Measurements from ENCODE around the gene SH3BP4.

DNA sequence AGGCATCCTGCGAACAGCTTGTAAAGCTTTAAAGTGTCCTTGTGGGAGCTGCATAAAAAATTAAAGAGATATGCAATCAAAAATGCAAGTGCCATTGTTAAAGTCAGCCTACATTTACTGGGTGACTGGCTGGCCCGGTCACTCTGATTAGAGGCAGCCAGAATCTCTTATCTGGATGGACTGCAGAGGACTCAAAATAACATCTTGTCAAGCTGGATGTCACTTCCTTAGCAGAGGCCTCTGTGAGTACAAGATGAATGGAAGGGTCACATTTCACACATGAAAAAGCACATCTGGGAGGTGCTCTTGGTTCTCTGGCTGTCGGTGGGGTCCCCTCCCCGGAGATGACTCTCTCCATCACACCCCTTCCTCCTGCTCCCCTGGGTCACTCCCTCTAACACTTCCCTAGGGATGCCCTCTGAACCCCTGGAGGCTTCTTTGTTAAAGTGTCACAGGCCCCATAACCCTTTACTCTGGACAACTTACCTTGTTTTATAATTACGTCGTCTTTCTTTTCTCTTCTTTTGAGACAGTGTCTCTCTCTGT, 122.1 kb downstream of the SH3BP4 start:
- TF ChIP-seq SAP30 (IDR thresholded peaks at IDR 0.05; ENCODE audit: insufficient read depth, insufficient replicate concordance, low read length): no peak
- no peak for TF ChIP-seq TAF1 (IDR thresholded peaks at IDR 0.05; ENCODE audit: low read depth, low read length)
- TF ChIP-seq POLR2AphosphoS5 (IDR thresholded peaks at IDR 0.05; ENCODE audit: low read depth, low read length): no peak
- TF ChIP-seq, protein P1, sequence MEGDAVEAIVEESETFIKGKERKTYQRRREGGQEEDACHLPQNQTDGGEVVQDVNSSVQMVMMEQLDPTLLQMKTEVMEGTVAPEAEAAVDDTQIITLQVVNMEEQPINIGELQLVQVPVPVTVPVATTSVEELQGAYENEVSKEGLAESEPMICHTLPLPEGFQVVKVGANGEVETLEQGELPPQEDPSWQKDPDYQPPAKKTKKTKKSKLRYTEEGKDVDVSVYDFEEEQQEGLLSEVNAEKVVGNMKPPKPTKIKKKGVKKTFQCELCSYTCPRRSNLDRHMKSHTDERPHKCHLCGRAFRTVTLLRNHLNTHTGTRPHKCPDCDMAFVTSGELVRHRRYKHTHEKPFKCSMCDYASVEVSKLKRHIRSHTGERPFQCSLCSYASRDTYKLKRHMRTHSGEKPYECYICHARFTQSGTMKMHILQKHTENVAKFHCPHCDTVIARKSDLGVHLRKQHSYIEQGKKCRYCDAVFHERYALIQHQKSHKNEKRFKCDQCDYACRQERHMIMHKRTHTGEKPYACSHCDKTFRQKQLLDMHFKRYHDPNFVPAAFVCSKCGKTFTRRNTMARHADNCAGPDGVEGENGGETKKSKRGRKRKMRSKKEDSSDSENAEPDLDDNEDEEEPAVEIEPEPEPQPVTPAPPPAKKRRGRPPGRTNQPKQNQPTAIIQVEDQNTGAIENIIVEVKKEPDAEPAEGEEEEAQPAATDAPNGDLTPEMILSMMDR (IDR thresholded peaks at IDR 0.05; ENCODE audit: control extremely low read depth in 1 of 3, insufficient read depth in 1 of 3, low read depth in 1 of 3, low read length in 3 of 3): no peak
- no peak for TF ChIP-seq POLR2A (IDR thresholded peaks at IDR 0.05; ENCODE audit: control extremely low read depth in 1 of 2, low read depth in 2 of 2, low read length in 2 of 2)
- TF ChIP-seq, protein P2, sequence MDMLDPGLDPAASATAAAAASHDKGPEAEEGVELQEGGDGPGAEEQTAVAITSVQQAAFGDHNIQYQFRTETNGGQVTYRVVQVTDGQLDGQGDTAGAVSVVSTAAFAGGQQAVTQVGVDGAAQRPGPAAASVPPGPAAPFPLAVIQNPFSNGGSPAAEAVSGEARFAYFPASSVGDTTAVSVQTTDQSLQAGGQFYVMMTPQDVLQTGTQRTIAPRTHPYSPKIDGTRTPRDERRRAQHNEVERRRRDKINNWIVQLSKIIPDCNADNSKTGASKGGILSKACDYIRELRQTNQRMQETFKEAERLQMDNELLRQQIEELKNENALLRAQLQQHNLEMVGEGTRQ (IDR thresholded peaks at IDR 0.05; ENCODE audit: low read length): no peak
- TF ChIP-seq RFX5 (IDR thresholded peaks at IDR 0.05; ENCODE audit: borderline replicate concordance, low read depth, low read length): no peak
- no peak for TF ChIP-seq YY1 (IDR thresholded peaks at IDR 0.05; ENCODE audit: low read depth, low read length)
- TF ChIP-seq, protein P3, sequence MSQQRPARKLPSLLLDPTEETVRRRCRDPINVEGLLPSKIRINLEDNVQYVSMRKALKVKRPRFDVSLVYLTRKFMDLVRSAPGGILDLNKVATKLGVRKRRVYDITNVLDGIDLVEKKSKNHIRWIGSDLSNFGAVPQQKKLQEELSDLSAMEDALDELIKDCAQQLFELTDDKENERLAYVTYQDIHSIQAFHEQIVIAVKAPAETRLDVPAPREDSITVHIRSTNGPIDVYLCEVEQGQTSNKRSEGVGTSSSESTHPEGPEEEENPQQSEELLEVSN (IDR thresholded peaks at IDR 0.05): no peak
- no peak for TF ChIP-seq ASH2L (IDR thresholded peaks at IDR 0.05; ENCODE audit: low read length)
- no peak for TF ChIP-seq RNF2 (IDR thresholded peaks at IDR 0.05; ENCODE audit: borderline replicate concordance, low read depth, low read length, missing control alignments, poor library complexity, severe bottlenecking)
- no peak for TF ChIP-seq HDAC6 (IDR thresholded peaks at IDR 0.05; ENCODE audit: low read depth, low read length)
- TF ChIP-seq TEAD4 (IDR thresholded peaks at IDR 0.05; ENCODE audit: low read depth, low read length): no peak
- no peak for TF ChIP-seq ZNF274 (IDR thresholded peaks at IDR 0.05; ENCODE audit: borderline replicate concordance, extremely low read depth, low read length)
